ENCODE measurements around the gene AQP7.
A peak's percentile ranks its signal among the peaks of the same experiment; 100 is the strongest.

The AQP7 gene

DNA sequence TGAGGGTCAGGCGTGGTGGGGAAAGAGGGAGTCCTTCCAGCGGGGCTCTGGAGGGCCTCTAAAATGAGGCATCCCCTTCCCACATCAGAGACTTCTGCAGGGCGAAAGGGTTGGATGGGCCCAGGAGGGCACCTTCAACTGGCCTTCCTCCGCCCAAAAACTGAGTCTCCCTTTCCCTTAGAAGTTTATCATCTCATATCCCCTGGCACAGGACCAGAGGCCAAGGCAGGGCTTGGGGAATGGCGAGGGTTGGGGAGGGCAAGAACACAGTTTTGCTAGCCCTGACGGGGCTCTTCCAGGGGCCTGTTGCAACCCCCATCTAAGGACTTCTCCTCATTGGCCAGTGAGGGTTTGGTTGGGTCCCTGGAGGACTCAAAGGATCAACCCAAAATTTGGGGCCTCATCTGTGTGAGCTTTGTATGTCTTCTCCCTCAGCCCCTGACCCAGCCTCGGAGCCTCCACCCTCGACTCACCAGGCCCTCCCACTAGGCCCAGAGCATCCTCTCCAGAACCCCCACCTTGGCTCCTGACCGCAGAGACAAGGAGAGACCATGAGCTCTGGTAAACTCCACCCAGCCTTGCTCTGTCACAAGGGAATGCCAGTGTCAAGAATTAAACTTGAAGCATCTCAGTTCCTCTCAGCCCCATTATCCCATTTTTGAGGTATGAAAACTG lies 24.1 kb downstream of the AQP7 start:
- H3K79me2 ChIP-seq (ENCODE audit: insufficient read depth, low read depth): no peaks in the 10 kb centered on the region
- no peak overlapping the region for H3K9ac ChIP-seq
- no peaks in the 10 kb centered on the region for H3K27me3 ChIP-seq (ENCODE audit: insufficient read depth, low read depth)
- no peaks in the 10 kb centered on the region for H3K36me3 ChIP-seq (ENCODE audit: insufficient read depth)
- H3K27ac ChIP-seq: no peak overlapping the region
- no peak for TF ChIP-seq CTCF (conservative IDR thresholded peaks at IDR 0.05; ENCODE audit: low read depth, low read length)
- no peaks in the 10 kb centered on the region for H3K4me1 ChIP-seq (ENCODE audit: low read depth, poor library complexity, severe bottlenecking)
- H3K4me3 ChIP-seq (IDR thresholded peaks at IDR 0.05; ENCODE audit: insufficient read depth, low read depth, low read length): no peak overlapping the region
- H2AFZ ChIP-seq (ENCODE audit: low read depth): no peak overlapping the region
- no peak overlapping the region for H3K4me2 ChIP-seq
- H4K20me1 ChIP-seq (ENCODE audit: insufficient read depth): no peaks in the 10 kb centered on the region

DNA sequence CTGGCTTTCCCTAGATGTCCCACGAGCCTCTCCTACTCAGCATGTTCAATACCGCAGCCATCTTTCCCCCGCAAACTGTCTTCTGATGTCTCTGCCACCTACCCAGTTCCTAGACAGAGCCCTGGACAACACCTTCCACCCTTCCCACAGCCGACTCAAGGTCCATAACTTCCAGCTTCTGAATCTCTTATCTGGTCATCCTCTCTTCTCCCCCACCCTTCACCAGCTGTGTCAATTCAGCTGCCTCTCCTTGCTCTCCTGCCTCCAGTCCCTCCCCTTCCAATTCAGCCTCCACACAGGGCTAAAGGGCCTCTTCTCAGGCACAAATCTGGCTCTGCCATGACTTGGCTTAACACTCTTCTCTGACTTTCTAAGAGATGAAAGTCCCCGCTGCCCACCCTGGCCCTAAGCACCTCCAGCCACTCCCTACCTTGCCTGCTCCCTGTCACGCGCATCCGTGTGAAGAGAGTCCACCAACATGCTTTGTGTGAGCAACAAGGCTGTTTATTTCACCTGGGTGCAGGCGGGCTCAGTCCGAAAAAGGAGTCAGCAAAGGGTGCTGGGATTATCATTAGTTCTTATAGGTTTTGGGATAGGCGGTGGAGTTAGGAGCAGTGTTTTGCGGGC lies 25.2 kb downstream of the AQP7 start:
- Histone ChIP-seq H3K4me1 (ENCODE audit: low read depth, poor library complexity, severe bottlenecking) (no peaks in the 10 kb centered on the region), H3K27ac (no peak overlapping the region), H3K4me2 (no peak overlapping the region), H4K20me1 (ENCODE audit: insufficient read depth) (no peaks in the 10 kb centered on the region), H3K4me3 (IDR thresholded peaks at IDR 0.05; ENCODE audit: insufficient read depth, low read depth, low read length) (no peak overlapping the region), H3K9ac (no peak overlapping the region), H3K79me2 (ENCODE audit: insufficient read depth, low read depth) (no peaks in the 10 kb centered on the region), H2AFZ (ENCODE audit: low read depth) (no peak overlapping the region), H3K27me3 (ENCODE audit: insufficient read depth, low read depth) (no peaks in the 10 kb centered on the region), H3K36me3 (ENCODE audit: insufficient read depth) (no peaks in the 10 kb centered on the region)
- TF ChIP-seq CTCF (conservative IDR thresholded peaks at IDR 0.05; ENCODE audit: low read depth, low read length): no peak

GRCh38 chr9:33375841-33376321 lies 26.5 kb downstream of the AQP7 start:
- no peaks in the 10 kb centered on the region for H3K4me1 ChIP-seq (ENCODE audit: low read depth, poor library complexity, severe bottlenecking)
- no peaks in the 10 kb centered on the region for H3K36me3 ChIP-seq (ENCODE audit: insufficient read depth)
- no peak for TF ChIP-seq CTCF (conservative IDR thresholded peaks at IDR 0.05; ENCODE audit: low read depth, low read length)
- H3K79me2 ChIP-seq (ENCODE audit: insufficient read depth, low read depth): no peaks in the 10 kb centered on the region
- no peak overlapping the region for H3K4me3 ChIP-seq (IDR thresholded peaks at IDR 0.05; ENCODE audit: insufficient read depth, low read depth, low read length)
- no peak overlapping the region for H3K9ac ChIP-seq
- H2AFZ ChIP-seq (ENCODE audit: low read depth): no peak overlapping the region
- no peaks in the 10 kb centered on the region for H3K27me3 ChIP-seq (ENCODE audit: insufficient read depth, low read depth)
- no peaks in the 10 kb centered on the region for H4K20me1 ChIP-seq (ENCODE audit: insufficient read depth)
- H3K4me2 ChIP-seq: no peak overlapping the region
- no peak overlapping the region for H3K27ac ChIP-seq

DNA sequence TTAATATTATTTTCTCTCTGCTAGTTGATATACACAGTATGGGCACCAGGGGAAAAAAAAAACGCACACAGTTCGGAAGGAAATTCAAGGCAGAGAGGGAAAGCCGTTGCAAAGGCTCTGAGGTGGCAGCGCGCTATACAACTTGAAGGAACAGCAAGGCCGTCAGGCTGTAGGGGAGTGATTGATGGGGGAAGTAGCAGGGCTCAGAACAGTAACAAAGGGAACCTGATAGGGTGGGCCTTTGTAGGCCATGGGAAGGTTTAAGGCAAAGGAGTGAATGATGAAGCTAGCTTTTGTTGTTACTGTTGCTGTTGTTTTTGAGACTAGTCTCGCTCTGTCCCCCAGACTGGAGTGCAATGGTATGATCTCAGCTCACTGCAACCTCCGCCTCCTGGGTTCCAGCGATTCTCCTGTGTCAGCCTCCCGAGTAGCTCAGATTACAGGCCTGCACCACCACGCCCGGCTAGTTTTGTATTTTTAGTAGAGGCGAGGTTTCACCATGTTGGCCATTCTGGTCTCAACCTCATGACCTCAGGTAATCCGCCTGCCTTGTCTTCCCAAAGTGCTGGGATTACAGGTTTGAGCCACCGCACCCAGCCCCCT lies 27.0 kb downstream of the AQP7 start:
- Histone ChIP-seq H3K27me3 (ENCODE audit: insufficient read depth, low read depth) (no peaks in the 10 kb centered on the region), H3K36me3 (ENCODE audit: insufficient read depth) (no peaks in the 10 kb centered on the region), H3K4me3 (IDR thresholded peaks at IDR 0.05; ENCODE audit: insufficient read depth, low read depth, low read length) (no peak overlapping the region), H3K9ac (no peak overlapping the region), H4K20me1 (ENCODE audit: insufficient read depth) (no peaks in the 10 kb centered on the region), H2AFZ (ENCODE audit: low read depth) (no peak overlapping the region), H3K4me1 (ENCODE audit: low read depth, poor library complexity, severe bottlenecking) (no peaks in the 10 kb centered on the region), H3K79me2 (ENCODE audit: insufficient read depth, low read depth) (no peaks in the 10 kb centered on the region), H3K27ac (no peak overlapping the region), H3K4me2 (no peak overlapping the region)
- TF ChIP-seq CTCF (conservative IDR thresholded peaks at IDR 0.05; ENCODE audit: low read depth, low read length): peak; percentile 51; the same call in 1 of the 2 replicates
